Endometrium (tissue), 2 donors: ENCODE results near the gene ALG12.

ENCODE experiments used
- FAIRE-seq: peaks from 2 replicates; lab custom pipeline; 2012; peaks lifted over from hg19 to GRCh38; lab: Jason Lieb, UNC
- donor health status: control.
- donor health status: control.

ALG12 gene

DNA sequence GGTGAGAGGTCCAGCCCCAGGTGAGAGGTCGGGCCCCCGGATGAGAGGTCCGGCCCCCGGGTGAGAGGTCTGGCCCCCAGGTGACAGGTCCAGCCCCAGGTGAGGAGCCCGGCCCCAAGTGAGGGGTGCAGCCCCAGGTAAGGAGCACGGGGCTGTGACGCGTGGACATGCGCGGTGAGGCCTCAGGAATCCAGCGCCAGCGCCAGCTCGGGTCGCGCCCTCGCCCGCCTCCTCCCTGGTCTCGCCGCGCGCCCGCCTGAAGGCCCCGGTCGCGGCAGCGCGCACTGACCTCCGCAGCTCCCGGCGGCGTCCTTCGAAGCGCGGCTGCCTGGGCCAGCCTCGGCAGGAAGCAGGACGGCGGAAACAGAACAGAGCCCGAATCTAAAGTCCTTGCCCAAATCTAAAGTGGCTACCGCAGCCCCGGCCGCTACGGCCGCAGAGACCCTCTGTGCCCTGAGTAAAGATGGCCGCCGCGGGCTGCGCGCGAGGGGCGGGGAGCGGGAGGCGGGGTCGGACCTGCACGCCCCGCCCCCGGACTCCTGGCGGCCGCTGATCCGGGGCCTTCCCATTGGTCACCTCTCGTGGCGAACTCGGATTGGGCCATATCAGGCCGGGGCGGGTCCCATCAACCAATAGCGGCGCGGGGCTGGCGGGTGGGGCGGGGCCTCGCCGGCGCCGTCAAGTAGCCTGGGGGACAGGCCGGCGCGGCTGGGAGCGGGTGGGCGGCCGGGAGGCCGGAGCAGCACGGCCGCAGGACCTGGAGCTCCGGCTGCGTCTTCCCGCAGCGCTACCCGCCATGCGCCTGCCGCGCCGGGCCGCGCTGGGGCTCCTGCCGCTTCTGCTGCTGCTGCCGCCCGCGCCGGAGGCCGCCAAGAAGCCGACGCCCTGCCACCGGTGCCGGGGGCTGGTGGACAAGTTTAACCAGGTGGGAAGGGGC is at the start of gene ALG12, which contains the start of gene CRELD2:
Gene ALG12 (minus strand): TSS at position 465 of the 937 bp plus-strand sequence. CDS start 4,673 bp downstream, outside the sequence.
Gene CRELD2 (plus strand): TSS at position 661 of the 937 bp plus-strand sequence. CDS start 136 bp downstream, at position 797.
- no peak for FAIRE-seq

DNA sequence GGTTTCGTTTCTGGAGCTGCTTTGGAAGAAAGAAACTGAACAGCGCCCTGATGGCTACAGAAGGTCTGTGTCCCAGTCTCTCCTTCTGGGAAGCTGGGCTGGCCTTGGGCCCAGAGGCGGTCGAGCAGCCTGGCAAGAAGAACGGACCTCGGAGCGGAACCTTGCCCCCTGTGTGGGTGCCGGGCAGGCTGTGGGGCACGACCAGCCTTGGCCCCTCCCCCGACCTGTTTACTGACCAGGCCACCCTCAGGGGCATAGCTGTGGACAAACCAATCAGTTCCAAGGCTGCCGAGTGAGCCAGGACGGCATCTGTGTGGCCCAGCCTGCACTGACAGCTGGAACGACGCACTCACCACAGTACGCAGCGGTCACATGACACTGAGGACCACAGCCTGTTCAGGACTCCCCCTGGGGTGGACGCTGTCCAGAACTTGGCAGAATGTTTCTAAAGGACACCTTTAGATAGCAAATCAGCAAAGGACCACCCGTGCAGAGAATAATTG is 49.5 kb upstream of the ALG12 start:
- FAIRE-seq: no peak

DNA sequence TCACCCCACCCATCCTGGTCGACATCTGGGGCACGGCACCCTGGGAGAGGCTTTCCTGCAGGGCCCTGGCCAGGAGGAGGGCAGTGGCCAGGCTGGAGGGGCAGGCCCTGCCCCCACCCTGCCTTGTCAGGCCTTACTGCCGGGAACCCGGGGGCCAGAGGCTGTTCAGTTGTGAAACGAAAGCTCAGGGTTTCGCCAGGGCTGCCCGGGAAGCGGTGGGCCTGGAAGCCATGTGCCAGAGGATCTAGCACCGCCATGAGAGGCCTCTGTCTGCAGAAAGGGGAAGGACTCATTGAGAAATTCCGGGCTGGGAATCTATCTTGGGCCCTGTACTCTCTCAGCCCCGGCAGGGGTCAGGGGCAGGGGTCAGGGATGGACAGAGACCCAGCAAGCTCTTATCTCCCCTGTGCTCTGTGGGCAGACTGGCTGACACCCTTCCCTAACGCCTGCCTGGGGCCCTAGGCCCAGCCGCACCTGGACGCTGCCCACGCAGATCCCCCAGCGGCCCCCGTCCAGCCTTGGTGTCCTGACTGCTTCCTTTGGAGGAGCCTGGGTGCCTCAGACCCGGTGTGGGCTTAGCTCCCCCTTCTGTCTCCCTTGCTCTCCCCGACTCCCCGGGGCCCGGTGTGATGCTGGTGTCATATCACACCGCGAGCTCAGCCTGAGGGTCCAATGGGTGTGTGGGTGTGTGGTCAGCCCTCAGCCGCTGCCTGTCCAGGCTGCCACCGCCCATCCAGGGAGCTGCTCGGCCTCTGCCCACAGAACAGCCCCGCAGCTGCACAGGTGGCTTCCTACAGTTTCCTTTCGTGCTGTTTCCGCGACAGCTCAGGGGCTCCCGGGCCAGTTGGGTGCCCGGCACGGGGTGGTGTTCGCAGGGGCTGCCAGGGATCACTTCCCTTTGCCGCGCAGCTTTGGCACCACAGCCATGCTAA is 48.8 kb upstream of the ALG12 start:
- no peak for FAIRE-seq

DNA sequence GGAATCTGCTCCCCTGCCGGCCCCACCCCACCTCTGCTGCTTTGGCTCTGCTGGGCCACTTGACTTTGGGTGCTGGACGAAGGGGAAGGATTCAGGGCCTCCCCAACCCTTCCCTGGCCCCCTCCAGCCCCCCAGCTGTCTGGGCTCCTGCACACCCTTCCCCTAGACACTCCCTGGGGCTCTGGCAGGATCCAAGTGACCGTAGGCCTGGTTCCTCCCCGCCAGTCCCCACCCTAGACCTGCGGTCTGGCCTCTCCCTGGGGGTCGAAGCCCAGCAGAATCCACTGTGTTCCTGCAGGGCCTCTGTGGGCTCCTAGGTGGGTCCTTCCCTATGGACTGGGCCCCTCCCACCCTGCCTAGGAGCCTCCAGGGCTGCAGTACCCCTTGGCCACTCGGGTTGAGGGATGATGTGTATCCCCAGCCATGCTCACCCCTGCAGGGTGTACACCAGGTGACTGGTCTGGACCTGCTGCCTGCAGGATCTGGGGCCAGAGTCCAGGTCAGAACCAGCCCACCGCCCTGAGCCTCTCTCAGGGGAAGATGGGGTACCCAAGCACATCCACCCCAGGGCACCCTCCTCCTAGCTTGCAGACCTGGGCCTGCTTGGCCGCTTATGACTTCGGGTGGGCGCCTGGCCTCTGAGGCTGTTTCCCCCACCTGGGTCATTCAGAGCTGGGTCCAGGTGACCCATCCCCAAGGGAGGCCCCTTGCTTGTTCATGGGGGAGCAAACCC is 48.0 kb upstream of the ALG12 start:
- no peak for FAIRE-seq

DNA sequence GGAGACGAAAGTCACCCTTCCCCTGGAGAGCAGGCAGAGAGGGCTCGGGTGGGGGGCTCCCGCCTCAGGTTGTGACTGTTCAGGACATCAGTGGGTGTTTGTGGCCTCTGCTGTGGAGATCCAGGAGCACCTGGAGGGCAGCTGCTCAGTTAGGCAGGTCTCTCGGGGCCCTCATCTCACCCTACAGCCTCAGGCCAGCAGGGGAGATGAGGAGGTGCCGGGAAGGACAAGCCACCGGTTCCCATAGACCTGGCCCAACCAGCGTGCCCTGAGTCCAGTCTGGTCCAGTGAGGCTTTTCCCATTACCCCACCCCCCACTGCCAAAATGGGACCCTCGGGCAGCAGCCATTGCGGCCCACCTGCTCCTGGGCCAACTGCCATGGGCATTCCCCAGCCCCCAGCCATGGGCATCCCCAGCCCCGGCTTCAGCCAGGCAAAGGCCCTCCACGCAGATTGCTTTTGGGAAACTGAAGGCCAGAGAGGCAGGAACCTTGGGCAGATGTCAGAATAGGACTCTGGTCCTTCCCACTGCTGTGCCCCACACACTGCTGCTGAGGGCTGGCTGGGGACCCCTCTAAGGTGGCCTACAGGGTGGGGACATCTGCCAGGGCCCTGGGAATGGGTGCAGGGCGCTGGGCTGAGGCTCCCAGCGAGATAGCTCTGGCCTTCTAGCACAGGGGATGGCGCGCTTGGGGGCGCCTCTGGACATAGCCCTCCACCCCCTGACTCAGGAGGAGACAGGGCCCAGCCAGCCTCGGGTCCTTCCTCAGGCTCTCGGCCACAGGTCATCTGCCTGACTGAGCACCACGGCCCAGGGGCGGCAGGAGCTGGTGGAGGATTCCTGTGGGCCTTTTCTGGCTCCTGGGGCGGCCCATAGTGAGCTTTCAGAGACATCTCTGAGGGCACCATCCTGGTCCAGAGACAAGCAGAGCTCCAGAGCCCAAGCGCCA is 47.1 kb upstream of the ALG12 start:
- FAIRE-seq: no peak

DNA sequence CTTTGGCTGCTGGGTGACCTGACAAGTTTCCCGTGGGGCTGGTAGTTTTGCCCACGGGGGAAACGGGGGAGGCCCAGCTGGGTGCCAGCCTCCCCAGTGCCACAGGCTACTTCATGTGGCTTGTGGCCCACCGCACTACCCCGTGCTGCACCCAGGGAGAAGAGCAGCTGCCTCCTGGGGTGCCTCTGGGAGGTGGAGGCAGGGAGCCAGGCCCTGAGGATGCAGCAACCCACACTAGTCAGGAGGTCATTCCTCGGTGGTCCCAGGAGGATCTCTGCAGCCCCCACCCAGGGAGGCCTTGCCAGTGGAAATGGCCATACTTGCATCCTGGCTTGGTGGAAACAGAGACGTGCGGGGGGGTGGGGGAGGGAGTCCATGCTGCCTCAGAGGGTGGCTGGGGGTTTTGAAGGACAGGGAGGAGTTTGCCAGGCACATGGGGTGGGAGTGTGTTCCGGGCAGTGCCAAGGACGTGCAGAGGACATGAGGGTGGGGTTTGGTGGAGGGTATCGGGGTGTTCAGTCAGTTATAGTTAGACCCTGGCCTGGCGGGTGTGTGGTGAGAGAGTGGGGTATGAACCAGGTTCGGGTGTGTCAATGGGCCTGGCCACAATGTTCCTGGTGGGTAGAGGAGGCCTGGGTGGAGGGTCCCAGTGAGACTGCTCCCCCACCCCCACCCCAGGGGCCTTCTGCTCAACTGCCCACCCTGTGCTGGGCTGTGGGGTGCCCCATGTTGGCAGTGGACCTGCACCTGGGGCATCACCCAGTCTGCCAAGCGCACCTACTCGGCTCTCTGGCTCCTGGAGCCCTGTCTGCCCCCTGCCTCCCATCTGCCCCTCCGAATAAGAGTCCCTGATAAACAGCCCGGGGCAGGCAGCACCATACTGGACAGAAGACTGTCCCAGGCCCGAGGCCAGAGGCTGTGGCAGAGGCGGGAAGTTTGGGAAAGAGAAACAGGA is 46.2 kb upstream of the ALG12 start:
- FAIRE-seq: no peak

GRCh38 chr22:49963647-49964026 is 45.4 kb upstream of the ALG12 start:
- FAIRE-seq: peak; percentile 12

DNA sequence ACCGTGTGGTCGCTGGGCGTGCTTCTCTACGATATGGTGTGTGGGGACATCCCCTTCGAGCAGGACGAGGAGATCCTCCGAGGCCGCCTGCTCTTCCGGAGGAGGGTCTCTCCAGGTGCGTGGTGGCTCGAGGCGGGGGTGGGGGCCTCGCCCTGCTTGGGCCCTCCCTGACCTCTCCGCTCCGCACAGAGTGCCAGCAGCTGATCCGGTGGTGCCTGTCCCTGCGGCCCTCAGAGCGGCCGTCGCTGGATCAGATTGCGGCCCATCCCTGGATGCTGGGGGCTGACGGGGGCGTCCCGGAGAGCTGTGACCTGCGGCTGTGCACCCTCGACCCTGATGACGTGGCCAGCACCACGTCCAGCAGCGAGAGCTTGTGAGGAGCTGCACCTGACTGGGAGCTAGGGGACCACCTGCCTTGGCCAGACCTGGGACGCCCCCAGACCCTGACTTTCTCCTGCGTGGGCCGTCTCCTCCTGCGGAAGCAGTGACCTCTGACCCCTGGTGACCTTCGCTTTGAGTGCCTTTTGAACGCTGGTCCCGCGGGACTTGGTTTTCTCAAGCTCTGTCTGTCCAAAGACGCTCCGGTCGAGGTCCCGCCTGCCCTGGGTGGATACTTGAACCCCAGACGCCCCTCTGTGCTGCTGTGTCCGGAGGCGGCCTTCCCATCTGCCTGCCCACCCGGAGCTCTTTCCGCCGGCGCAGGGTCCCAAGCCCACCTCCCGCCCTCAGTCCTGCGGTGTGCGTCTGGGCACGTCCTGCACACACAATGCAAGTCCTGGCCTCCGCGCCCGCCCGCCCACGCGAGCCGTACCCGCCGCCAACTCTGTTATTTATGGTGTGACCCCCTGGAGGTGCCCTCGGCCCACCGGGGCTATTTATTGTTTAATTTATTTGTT is 44.8 kb upstream of the ALG12 start:
- no peak for FAIRE-seq

GRCh38 chr22:49962012-49962750 is 43.9 kb upstream of the ALG12 start:
- no peak for FAIRE-seq

GRCh38 chr22:49961601-49962011 is 43.4 kb upstream of the ALG12 start:
- FAIRE-seq: no peak

DNA sequence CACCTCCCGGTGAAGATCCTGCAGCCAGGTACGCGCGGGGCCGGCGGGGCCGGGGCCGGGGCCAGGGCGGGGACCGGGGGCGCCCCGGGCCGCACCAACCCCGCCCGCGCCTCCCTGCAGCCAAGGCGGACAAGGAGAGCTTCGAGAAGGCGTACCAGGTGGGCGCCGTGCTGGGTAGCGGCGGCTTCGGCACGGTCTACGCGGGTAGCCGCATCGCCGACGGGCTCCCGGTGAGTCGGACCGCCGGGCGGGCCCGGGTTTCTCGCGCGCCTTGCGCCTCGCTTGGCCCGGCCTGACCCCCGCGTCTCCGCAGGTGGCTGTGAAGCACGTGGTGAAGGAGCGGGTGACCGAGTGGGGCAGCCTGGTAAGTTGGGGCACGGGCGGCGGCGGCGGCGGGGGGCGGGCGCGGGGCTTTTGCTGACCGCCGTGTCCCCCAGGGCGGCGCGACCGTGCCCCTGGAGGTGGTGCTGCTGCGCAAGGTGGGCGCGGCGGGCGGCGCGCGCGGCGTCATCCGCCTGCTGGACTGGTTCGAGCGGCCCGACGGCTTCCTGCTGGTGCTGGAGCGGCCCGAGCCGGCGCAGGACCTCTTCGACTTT is 42.9 kb upstream of the ALG12 start:
- FAIRE-seq: no peak

DNA sequence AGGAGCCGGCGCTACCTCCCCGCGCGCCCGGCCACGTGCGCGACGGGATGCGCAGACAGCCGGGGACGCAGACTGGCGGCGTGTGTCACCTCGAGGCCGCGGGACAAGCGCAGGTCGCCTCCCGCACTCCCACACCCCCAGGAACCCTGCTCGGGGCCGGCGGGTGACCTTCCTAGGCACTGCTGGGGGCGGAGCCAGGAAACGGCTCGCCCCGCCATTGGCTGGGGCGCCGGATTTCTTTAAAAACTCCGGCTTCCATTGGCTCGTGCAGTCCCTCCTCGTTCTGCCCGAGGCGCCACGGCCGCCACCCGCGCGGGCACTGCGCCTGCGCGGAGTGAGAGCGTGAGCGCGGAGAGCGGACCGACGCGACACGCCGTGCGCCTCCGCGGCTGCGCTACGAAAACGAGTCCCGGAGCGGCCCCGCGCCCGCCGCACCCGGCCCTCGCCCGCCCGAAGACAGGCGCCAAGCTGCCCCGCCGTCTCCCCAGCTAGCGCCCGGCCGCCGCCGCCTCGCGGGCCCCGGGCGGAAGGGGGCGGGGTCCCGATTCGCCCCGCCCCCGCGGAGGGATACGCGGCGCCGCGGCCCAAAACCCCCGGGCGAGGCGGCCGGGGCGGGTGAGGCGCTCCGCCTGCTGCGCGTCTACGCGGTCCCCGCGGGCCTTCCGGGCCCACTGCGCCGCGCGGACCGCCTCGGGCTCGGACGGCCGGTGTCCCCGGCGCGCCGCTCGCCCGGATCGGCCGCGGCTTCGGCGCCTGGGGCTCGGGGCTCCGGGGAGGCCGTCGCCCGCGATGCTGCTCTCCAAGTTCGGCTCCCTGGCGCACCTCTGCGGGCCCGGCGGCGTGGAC is 42.1 kb upstream of the ALG12 start, which contains the start of gene PIM3:
Gene PIM3 (plus strand): TSS at position 614 of the 846 bp plus-strand sequence. CDS start 176 bp downstream, at position 790.
- FAIRE-seq: no peak

DNA sequence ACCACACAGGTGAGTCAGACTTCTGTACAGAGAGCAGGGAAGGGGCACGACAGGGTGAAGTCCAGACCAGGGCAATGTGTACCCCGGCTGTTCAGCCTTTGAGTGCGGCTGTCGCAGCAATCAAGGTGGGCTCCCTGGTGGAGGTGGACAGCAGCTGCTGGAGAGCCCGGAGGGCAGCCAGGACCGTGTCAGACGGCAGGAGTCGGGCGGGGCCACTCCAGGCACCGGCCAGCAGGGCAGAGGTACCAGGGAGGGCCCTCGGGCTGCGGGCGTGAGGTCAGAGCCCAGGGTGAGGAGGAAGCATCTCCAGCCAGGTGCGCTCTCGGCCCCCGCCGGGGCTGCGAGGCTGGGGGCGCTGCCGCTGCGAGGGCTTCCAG is 41.5 kb upstream of the ALG12 start:
- FAIRE-seq: no peak

GRCh38 chr22:49958931-49959781 is 40.9 kb upstream of the ALG12 start:
- no peak for FAIRE-seq

- FAIRE-seq: no peak
These were observed 40.2 kb upstream of the ALG12 start for GRCh38 chr22:49958366-49958921.
